PC-9 (cell line): Measurements from ENCODE around the gene CAV1. TPM values are rescaled to one million over a fixed set of nuclear protein-coding genes. Genes with fewer than 3 reads are reported as not detected.
A peak's percentile ranks its signal among the peaks of the same experiment; 100 is the strongest.

Experiments used
- BruUV-seq: library from RNA; stranded (reverse); fragments of 400-500 nt; replicated peaks from 2 replicates; lab custom pipeline; 2021; lab: Mats Ljungman, UMichigan
- CTCF ChIA-PET: fragments of 300-600 bp; sonication (Branson Sonifier 250); formaldehyde crosslinking; loops from one replicate; lab custom pipeline; 2022; ENCODE audit warnings: antibody characterized with exemption; lab: Charles Lee
- POLR2A ChIA-PET: fragments of 300-600 bp; sonication (Branson Sonifier 250); formaldehyde crosslinking; loops from one replicate; lab custom pipeline; 2022; ENCODE audit warnings: antibody characterized with exemption; ENCODE audit not compliant: unreplicated experiment; lab: Charles Lee
- DNase-seq, 2 experiments: peaks; one replicate each; pipeline versions ENCODE4 v3.0.0 to v3.0.0-alpha.2; 2015 to 2022; ENCODE audit warnings: mixed read lengths in 1 of 2
- H2AFZ ChIP-seq: fragments of 200-600 bp; sonication (generic); 2 replicates; pipeline ENCODE4 v1.8.1; 2017; ENCODE audit warnings: antibody characterized with exemption
- H3F3A ChIP-seq: fragments of 200-600 bp; sonication (generic); 2 replicates; pipeline ENCODE4 v1.8.1; 2017; ENCODE audit warnings: antibody characterized with exemption, mild to moderate bottlenecking, low read depth; ENCODE audit not compliant: insufficient read depth
- H3K27ac ChIP-seq: fragments of 200-600 bp; sonication (generic); 2 replicates; pipeline ENCODE4 v1.6.1; 2016; ENCODE audit warnings: mixed run types
- H3K27me3 ChIP-seq: fragments of 200-600 bp; sonication (generic); 2 replicates; pipeline ENCODE4 v1.6.1; 2016; ENCODE audit warnings: low read depth, mixed run types; ENCODE audit not compliant: insufficient read depth
- H3K36me3 ChIP-seq: fragments of 200-600 bp; sonication (generic); 2 replicates; pipeline ENCODE4 v1.6.1; 2016; ENCODE audit warnings: low read depth, mixed run types
- H3K4me1 ChIP-seq: fragments of 200-600 bp; sonication (generic); replicated peaks from 2 replicates; pipeline ENCODE4 v1.6.1; 2016; ENCODE audit warnings: mixed run types; ENCODE audit not compliant: insufficient read depth
- H3K4me2 ChIP-seq: fragments of 200-600 bp; sonication (generic); 2 replicates; pipeline ENCODE4 v1.6.1; 2017; ENCODE audit warnings: mixed run types
- H3K4me3 ChIP-seq: fragments of 200-600 bp; sonication (generic); 2 replicates; pipeline ENCODE4 v1.6.1; 2016; ENCODE audit warnings: mixed run types
- H3K79me2 ChIP-seq: fragments of 200-600 bp; sonication (generic); 2 replicates; pipeline ENCODE4 v1.6.1; 2017; ENCODE audit warnings: low read depth, mixed run types
- H3K9me2 ChIP-seq: fragments of 200-600 bp; sonication (generic); 2 replicates; pipeline ENCODE4 v1.8.1; 2017; ENCODE audit warnings: mild to moderate bottlenecking; ENCODE audit not compliant: insufficient read depth
- H3K9me3 ChIP-seq: fragments of 200-600 bp; sonication (generic); 2 replicates; pipeline ENCODE4 v1.8.1; 2016; ENCODE audit warnings: low read depth; ENCODE audit not compliant: insufficient read depth
- H4K20me1 ChIP-seq: fragments of 200-600 bp; sonication (generic); 2 replicates; pipeline ENCODE4 v1.8.1; 2017; ENCODE audit not compliant: insufficient read depth
- CTCF ChIP-seq: fragments of 200-600 bp; sonication (generic); conservative IDR thresholded peaks from 2 replicates; pipeline ENCODE4 v1.6.1; 2017; ENCODE audit warnings: mixed run types, antibody characterized with exemption, mild to moderate bottlenecking, moderate library complexity
- EZH2 ChIP-seq: fragments of 200-600 bp; sonication (generic); IDR thresholded peaks from 2 replicates; pipeline ENCODE4 v1.8.0; 2017; ENCODE audit warnings: antibody characterized with exemption, low read depth
- intact Hi-C: fragments of 100-400 bp; cut with micrococcal nuclease; formaldehyde crosslinking; loops from one replicate; pipeline ENCODE4 v1.10.0; 2022; ENCODE audit not compliant: unreplicated experiment
- total RNA-seq: library from RNA; stranded (reverse); gene quantifications from 2 replicates; pipeline ENCODE4 v1.2.3, GENCODE V29; 2021

The CAV1 gene
- total RNA-seq, 1 experiment from 2014 or later = 1,077 TPM

GRCh38 chr7:116588641-116589594 lies 64.1 kb downstream of the CAV1 start:
- 0 out of 2 replicates have a peak, but pooled peaks cover 8% of the 10 kb centered on the region for H3K9me3 ChIP-seq
- H2AFZ ChIP-seq = no peak overlapping the region
- no peaks in the 10 kb centered on the region for H3K9me2 ChIP-seq
- ChIA-PET POLR2A (interaction anchor here (0.5 to 0.7 kb wide), 6 partner anchors 8 to 589 kb away, joined by 3 to 12 read pairs (median 3); no protein-coding TSS in a partner anchor), CTCF (interaction anchor here (0.5 to 2.2 kb wide), 7 partner anchors 128 to 412 kb away, joined by 3 to 27 read pairs (median 4); no protein-coding TSS in a partner anchor)
- no peak overlapping the region for H3K27ac ChIP-seq
- no peaks in the 10 kb centered on the region for H3K27me3 ChIP-seq
- peaks cover 14% of the 10 kb centered on the region for H3K4me1 ChIP-seq
- no peaks in the 10 kb centered on the region for H3F3A ChIP-seq
- no peak overlapping the region for H3K4me3 ChIP-seq
- BruUV-seq = no TSS peak
- no peaks in the 10 kb centered on the region for H3K79me2 ChIP-seq
- peak in 1 of 2 experiments; percentile 6 for DNase-seq
- no peaks in the 10 kb centered on the region for H4K20me1 ChIP-seq
- H3K36me3 ChIP-seq = no peaks in the 10 kb centered on the region
- TF ChIP-seq CTCF = peak; percentile 94
- no peak for TF ChIP-seq EZH2
- intact Hi-C loops = loop anchor here (1.0 to 10.0 kb wide), 9 partner anchors 62 to 451 kb away; no protein-coding TSS in a partner anchor
- H3K4me2 ChIP-seq = no peak overlapping the region

- peaks cover 14% of the 10 kb centered on the region for H3K4me1 ChIP-seq
- H3K4me3 ChIP-seq = no peak overlapping the region
- peak overlapping the region; percentile 27; the same call in 1 of the 2 replicates for H3K4me2 ChIP-seq
- BruUV-seq = no TSS peak
- no peaks in the 10 kb centered on the region for H4K20me1 ChIP-seq
- no peak for DNase-seq
- H3K9me3 ChIP-seq = 0 out of 2 replicates have a peak, but pooled peaks cover 8% of the 10 kb centered on the region
- peak overlapping the region; percentile 54; the same call in 1 of the 2 replicates for H2AFZ ChIP-seq
- intact Hi-C loops = loop anchor here (1.0 kb wide), 2 partner anchors 80 to 218 kb away; no protein-coding TSS in a partner anchor
- H3K27ac ChIP-seq = no peak overlapping the region
- H3K79me2 ChIP-seq = no peaks in the 10 kb centered on the region
- no peaks in the 10 kb centered on the region for H3K36me3 ChIP-seq
- ChIA-PET POLR2A (interaction anchor here (0.6 to 1.1 kb wide), 5 partner anchors 66 to 1620 kb away, joined by 3 to 5 read pairs (median 4); no protein-coding TSS in a partner anchor), CTCF (interaction anchor here (0.6 to 1.0 kb wide), 6 partner anchors 12 to 366 kb away, joined by 3 to 14 read pairs (median 4); no protein-coding TSS in a partner anchor)
- H3F3A ChIP-seq = no peaks in the 10 kb centered on the region
- no peaks in the 10 kb centered on the region for H3K27me3 ChIP-seq
- H3K9me2 ChIP-seq = no peaks in the 10 kb centered on the region
- TF ChIP-seq EZH2 (no peak), CTCF (peak; percentile 78)
These were observed 66.6 kb downstream of the CAV1 start for GRCh38 chr7:116591202-116592040.
